ENCODE results near the gene FBN1. TPM values are rescaled to one million over a fixed set of nuclear protein-coding genes. Genes with fewer than 3 reads are reported as not detected.

Gene FBN1
- total RNA-seq, 2 experiments from 2014 or later: 0.56 to 0.59 TPM

DNA sequence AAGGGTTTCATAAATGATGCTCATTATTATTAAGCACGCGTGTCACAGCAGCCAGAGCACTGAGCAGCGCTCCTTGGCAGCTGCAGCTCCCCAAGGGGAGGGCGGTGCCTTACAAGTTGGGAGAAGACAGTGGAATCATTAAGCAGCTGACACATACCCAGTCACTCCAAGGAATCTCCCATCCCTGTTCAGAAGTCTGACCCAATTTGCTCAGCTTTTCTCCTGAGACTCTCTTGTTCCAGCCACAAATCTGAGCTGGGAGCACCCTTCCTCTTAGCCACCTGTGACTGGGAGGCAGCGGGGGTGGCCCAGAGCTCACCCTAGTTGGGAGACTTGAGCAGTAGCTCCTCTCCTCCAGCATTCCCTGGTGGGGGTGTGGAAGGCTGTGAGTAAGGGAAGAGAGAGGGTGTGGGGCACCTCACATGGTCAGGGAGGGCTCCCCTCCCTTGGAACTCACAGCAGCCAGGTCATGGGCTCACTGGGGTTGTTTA is 249.9 kb downstream of the FBN1 start:
- Mint-ChIP-seq H3K27me3 (no peaks in the 10 kb centered on the region), H3K27ac (no peak overlapping the region), H3K4me1 (no peaks in the 10 kb centered on the region), H3K9me3 (ENCODE audit: low read depth) (no peaks in the 10 kb centered on the region), H3K4me3 (no peak overlapping the region), H3K36me3 (ENCODE audit: low read depth) (no peaks in the 10 kb centered on the region)
- CTCF ChIA-PET: no interaction called here
- intact Hi-C loops (cut with DNase I, micrococcal nuclease): no loop called here
- no peak for DNase-seq
- ATAC-seq: no peak
- POLR2A ChIA-PET: no interaction called here

DNA sequence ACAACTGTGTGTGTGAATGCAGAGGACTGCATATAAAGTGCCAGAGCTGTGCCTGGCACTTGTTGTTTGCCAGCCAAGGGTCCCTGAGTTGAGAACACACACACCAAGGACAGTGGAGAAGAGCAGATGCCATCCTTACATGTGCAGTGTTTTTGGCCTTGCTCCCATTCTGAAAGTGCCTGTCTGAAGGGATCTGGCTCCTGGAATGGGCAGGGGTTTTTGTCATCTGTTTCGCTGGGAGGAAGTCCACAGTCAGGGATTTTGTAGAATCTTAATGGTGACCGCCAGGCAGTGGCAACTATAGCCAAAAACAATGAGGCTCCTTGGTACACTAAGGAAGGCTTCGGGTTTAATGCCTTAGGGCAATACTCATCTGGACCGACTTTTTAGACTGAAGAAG is 250.5 kb downstream of the FBN1 start:
- intact Hi-C loops (cut with DNase I, micrococcal nuclease): no loop called here
- Mint-ChIP-seq H3K36me3 (ENCODE audit: low read depth) (no peaks in the 10 kb centered on the region), H3K27me3 (no peaks in the 10 kb centered on the region), H3K9me3 (ENCODE audit: low read depth) (no peaks in the 10 kb centered on the region), H3K27ac (no peak overlapping the region), H3K4me3 (no peak overlapping the region), H3K4me1 (no peaks in the 10 kb centered on the region)
- no peak for DNase-seq
- CTCF ChIA-PET: no interaction called here
- ATAC-seq: no peak
- POLR2A ChIA-PET: no interaction called here

DNA sequence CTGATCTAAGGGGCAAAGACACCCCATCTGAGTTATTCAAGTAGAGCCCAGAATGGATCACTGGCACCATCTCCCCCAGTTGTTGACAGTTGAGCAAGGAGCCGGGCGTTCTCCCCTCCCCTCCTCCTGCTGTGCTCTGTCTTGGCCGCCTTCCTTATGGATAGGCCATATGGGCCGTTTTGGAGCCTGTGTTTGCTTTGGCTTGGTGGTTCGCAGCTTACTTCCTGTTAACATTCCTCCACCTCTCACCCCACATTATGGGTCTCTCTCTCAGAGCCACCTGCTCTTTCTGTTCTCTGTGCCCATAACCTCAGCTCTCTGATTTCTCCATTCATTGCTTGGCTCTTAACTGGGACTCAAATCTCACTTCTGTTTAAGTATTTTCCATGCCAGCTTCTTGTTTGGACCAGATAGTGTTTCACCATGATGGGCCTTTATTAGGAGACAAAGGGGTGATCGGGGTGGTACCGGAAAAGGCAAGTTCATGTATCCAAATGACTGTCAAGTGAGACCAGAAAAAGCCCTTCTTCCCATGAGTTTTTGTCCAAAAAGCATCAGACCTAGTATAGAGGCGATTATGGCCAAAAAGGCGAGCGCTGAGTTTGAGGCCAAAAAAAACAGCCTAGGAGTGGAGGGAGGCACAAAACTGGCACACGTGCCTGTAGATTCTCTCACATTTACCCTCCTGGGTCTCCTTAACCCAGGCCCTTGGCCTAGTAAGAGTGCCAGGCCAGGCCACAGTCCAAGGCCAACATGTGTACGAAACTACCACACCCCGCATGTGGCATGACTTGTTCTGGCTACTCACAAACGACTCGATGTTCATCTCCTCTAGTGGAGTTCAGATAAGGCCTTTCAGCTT is 251.6 kb downstream of the FBN1 start:
- ATAC-seq (no peak), DNase-seq (no peak)
- CTCF ChIA-PET: no interaction called here
- H3K27me3 Mint-ChIP-seq: no peaks in the 10 kb centered on the region
- no peaks in the 10 kb centered on the region for H3K36me3 Mint-ChIP-seq (ENCODE audit: low read depth)
- no peak overlapping the region for H3K27ac Mint-ChIP-seq
- H3K4me3 Mint-ChIP-seq: no peak overlapping the region
- no peaks in the 10 kb centered on the region for H3K4me1 Mint-ChIP-seq
- intact Hi-C loops (cut with DNase I, micrococcal nuclease): no loop called here
- H3K9me3 Mint-ChIP-seq (ENCODE audit: low read depth): no peaks in the 10 kb centered on the region
- POLR2A ChIA-PET: no interaction called here

DNA sequence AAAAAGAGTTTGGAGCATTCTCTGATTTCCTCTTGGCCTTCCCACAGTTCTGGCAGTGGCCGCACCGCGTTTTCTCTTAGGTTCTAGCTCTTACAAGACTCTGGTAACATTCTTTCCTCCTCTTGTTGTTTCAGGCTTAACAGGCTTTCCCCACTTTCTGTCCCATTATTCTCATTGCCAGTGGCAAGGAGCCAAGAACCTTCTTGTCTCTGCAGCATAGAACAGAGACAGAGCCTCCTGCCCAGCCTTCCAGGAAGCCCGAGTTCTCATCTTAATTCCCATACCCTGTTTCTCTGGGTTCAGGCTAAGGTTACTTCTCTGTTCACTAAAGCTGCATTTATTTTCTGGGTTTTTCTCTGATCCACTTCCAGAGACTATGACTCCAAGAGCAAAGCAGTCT is 253.2 kb downstream of the FBN1 start:
- Mint-ChIP-seq H3K4me3 (no peak overlapping the region), H3K36me3 (ENCODE audit: low read depth) (no peaks in the 10 kb centered on the region), H3K27ac (no peak overlapping the region), H3K4me1 (no peaks in the 10 kb centered on the region), H3K9me3 (ENCODE audit: low read depth) (no peaks in the 10 kb centered on the region), H3K27me3 (no peaks in the 10 kb centered on the region)
- intact Hi-C loops (cut with DNase I, micrococcal nuclease): no loop called here
- DNase-seq (no peak), ATAC-seq (no peak)
- ChIA-PET POLR2A (no interaction called here), CTCF (interaction anchor here (0.9 kb wide), 1 partner anchor 40 kb away, joined by 3 read pairs; no protein-coding TSS in a partner anchor)

DNA sequence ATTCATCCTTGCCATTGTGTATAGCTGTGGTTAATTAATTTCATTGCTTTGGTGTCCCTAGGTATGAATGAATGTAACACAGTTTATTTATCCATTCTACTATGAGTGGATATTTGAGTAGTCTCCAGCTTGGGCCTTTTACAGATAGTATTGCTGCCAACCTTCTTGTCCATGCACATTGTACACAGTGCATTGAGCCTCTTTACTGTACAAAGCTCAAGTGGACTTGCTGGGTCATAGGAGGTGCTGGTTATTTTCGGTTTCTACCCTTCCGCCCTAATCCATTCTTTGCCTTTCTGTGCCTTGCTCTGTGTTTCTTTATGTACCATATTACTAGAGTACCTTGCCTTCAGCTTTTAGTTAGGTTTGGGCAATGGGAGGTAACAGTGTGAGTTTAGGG is 253.6 kb downstream of the FBN1 start:
- no peaks in the 10 kb centered on the region for H3K9me3 Mint-ChIP-seq (ENCODE audit: low read depth)
- H3K4me3 Mint-ChIP-seq: no peak overlapping the region
- CTCF ChIA-PET: interaction anchor here (0.9 to 1.0 kb wide), 2 partner anchors 9 to 39 kb away, joined by 3 read pairs; no protein-coding TSS in a partner anchor
- no peaks in the 10 kb centered on the region for H3K36me3 Mint-ChIP-seq (ENCODE audit: low read depth)
- no peak for DNase-seq
- no peaks in the 10 kb centered on the region for H3K4me1 Mint-ChIP-seq
- no peak for ATAC-seq
- no peak overlapping the region for H3K27ac Mint-ChIP-seq
- POLR2A ChIA-PET: no interaction called here
- no peaks in the 10 kb centered on the region for H3K27me3 Mint-ChIP-seq
- intact Hi-C loops (cut with DNase I, micrococcal nuclease): no loop called here

DNA sequence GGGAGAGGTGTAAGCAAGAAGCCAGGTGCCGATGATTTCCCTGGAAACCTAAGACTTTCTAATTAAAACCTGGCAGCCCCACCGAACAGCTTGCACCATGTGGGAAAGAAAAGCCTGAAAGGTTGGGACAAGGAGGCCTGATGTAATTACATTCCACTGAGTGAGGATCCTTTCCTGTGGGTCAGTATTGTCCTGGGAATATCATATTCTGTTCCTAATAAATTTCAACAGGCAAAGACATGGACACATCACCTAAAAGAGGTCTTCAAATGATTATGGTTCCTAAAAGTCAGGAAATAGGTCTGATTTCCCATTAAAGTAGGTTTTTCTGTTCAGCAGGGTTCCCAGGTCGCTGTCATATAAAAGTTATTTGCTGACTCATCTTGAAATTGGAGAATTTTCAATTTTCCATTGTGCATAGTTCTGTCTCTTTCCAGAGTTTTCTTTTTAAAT is 255.8 kb downstream of the FBN1 start:
- ATAC-seq: no peak
- no peak for DNase-seq
- H3K4me3 Mint-ChIP-seq: no peak overlapping the region
- H3K36me3 Mint-ChIP-seq (ENCODE audit: low read depth): no peaks in the 10 kb centered on the region
- no peaks in the 10 kb centered on the region for H3K4me1 Mint-ChIP-seq
- ChIA-PET CTCF (no interaction called here), POLR2A (no interaction called here)
- H3K27me3 Mint-ChIP-seq: no peaks in the 10 kb centered on the region
- H3K9me3 Mint-ChIP-seq (ENCODE audit: low read depth): no peaks in the 10 kb centered on the region
- no peak overlapping the region for H3K27ac Mint-ChIP-seq
- intact Hi-C loops (cut with DNase I, micrococcal nuclease): no loop called here

DNA sequence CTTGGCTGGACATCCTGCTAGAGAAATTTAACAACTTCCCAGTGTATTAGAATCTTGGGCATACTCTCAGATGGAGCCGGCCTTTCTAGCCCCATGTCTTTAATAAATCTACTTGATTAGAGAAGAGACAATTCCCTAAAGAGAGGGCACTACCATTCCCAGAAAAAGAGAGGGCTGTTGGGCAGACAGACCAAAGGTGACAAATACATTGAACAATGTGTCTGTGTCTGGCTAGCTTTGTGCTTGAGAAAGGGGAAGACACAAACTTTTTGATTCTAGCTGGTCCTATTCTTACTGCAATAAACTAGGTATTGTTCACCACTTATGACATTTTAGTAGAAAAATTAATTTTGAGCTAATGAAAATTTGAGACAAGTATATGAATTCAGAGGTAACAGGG is 256.6 kb downstream of the FBN1 start:
- no peak for ATAC-seq
- ChIA-PET POLR2A (no interaction called here), CTCF (no interaction called here)

DNA sequence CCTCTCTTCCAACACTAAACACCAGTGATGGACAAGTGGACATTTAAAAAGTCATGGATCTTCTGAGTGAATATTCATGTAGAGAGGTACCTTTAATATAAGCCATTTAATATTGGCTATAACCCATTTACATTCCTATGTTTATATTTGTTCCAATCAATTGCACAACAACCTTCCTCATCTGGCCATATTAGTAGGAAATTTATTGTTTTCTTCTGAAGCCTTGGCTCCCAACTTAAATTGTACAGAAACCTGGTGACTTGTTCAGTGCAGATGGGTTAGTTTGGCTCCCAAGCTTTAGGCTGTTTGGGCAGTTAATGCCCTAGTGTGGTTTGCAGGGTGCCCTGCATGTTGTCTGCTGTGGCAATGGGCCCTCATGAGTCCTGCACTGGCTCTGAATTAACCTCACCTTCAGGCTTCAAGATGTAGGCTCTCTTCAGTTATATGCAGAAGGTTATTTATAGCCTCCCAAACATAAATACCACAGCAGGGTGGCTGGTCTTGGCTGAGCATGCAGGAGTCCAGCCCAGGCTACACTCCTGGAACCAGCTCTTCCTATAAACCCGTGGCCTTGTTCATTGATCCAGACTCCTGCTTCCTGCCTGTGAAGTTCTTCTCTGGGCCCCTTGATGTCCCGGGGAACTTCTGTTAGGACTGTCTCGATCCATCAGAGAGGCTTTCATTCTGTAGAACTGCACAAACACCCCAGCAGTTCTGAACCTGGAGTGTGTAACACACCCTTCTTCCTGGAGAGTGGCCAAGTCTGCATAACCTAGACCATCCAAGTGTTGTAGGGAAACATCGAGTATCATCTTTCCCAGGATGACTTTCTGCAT is 257.3 kb downstream of the FBN1 start:
- intact Hi-C loops (cut with DNase I, micrococcal nuclease): no loop called here
- Mint-ChIP-seq H3K27me3 (no peaks in the 10 kb centered on the region), H3K36me3 (ENCODE audit: low read depth) (no peaks in the 10 kb centered on the region), H3K27ac (no peak overlapping the region), H3K4me1 (no peaks in the 10 kb centered on the region), H3K9me3 (ENCODE audit: low read depth) (no peaks in the 10 kb centered on the region), H3K4me3 (no peak overlapping the region)
- CTCF ChIA-PET: no interaction called here
- no peak for ATAC-seq
- no peak for DNase-seq
- POLR2A ChIA-PET: no interaction called here

More for the DNA sequence above, 256.6 kb downstream of the FBN1 start:
- Mint-ChIP-seq H3K9me3 (ENCODE audit: low read depth) (no peaks in the 10 kb centered on the region), H3K27me3 (no peaks in the 10 kb centered on the region), H3K4me1 (no peaks in the 10 kb centered on the region), H3K36me3 (ENCODE audit: low read depth) (no peaks in the 10 kb centered on the region), H3K4me3 (no peak overlapping the region), H3K27ac (no peak overlapping the region)
- DNase-seq: no peak
- intact Hi-C loops (cut with DNase I, micrococcal nuclease): no loop called here

DNA sequence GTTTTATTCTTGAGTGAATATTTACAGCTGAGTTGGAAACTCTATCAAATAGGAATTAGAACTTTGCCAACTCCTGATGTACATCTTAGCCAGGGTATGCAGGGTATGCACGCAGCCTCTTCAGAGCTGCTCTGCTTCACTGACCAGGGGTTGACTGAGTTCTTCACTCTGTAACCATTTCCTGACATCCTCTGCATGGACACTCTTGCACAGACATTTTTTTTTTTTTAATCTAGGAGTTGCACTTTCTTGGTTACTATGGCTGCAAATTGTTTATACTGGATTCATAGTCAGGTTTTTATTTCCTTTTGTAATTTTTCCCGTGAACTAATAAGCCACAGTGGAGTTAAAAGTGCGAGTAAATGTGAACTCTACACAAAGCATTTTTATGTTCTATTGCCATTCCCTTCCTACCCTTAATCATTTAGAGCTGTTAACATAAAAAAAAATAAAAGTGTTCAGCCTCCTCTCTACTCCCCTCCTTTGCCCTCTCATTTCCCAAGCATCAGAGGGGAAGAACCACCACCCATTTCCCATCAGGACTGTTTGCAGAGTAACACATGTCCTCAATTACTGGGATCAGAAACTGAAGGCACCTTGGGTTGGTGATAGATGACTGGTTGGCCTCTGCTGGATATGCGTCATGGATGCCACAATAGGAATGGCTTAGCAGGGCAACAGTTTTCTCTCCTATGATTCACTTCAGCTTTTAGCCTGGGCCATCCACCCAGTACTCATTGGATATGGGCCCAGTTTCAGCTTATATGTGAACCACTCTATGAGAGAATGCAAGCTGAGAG is 260.3 kb downstream of the FBN1 start:
- ATAC-seq (no peak), DNase-seq (no peak)
- ChIA-PET POLR2A (no interaction called here), CTCF (interaction anchor here (0.7 kb wide), 1 partner anchor 243 kb away, joined by 3 read pairs; no protein-coding TSS in a partner anchor)
- H3K27me3 Mint-ChIP-seq: peaks cover 3% of the 10 kb centered on the region
- no peak overlapping the region for H3K4me3 Mint-ChIP-seq
- intact Hi-C loops (cut with DNase I, micrococcal nuclease): no loop called here
- no peak overlapping the region for H3K27ac Mint-ChIP-seq
- H3K36me3 Mint-ChIP-seq (ENCODE audit: low read depth): no peaks in the 10 kb centered on the region
- no peaks in the 10 kb centered on the region for H3K4me1 Mint-ChIP-seq
- H3K9me3 Mint-ChIP-seq (ENCODE audit: low read depth): no peaks in the 10 kb centered on the region

DNA sequence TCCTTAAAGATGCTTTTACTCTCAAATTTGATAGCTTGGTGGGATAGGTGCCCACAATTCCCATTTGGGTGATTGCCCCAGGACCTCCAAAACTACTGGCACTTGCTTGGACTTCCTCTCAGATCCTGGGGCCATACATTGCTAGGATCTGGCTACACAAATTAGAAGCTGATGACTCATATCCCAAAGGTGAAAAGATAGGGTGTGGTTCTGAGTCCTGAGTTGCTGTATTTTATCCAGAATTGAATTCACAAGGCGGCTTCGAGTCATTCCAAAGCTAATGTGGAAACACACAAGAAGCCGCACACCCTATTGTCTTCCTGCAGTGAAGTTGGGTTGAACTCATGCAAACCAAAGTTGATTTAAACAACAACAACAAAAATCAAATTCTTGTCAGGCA is 260.9 kb downstream of the FBN1 start:
- Mint-ChIP-seq H3K4me1 (no peaks in the 10 kb centered on the region), H3K27ac (no peak overlapping the region), H3K4me3 (no peak overlapping the region), H3K9me3 (ENCODE audit: low read depth) (no peaks in the 10 kb centered on the region), H3K27me3 (peaks cover 3% of the 10 kb centered on the region), H3K36me3 (ENCODE audit: low read depth) (no peaks in the 10 kb centered on the region)
- ATAC-seq (no peak), DNase-seq (no peak)
- CTCF ChIA-PET: no interaction called here
- POLR2A ChIA-PET: no interaction called here
- intact Hi-C loops (cut with DNase I, micrococcal nuclease): no loop called here

DNA sequence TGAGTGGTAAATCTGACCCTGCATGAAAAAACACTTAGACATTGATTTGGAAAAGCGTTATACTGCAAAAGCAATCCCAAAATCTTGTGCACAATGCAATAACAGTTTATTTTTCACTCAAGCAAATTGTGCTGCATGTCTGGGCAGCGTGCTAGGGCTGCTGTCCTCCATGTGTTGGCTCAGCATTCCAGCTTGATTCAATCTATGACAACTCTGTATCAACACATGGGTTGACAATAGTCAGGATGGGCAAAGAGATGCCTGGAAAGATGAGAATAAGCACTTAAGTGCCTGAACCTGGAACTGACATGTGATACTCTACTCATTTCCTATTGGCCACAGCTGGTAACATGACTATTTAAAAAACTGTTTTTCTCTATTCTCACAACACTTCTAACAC is 262.5 kb downstream of the FBN1 start:
- no peaks in the 10 kb centered on the region for H3K36me3 Mint-ChIP-seq (ENCODE audit: low read depth)
- no peaks in the 10 kb centered on the region for H3K4me1 Mint-ChIP-seq
- H3K4me3 Mint-ChIP-seq: no peak overlapping the region
- peaks cover 5% of the 10 kb centered on the region for H3K27me3 Mint-ChIP-seq
- H3K9me3 Mint-ChIP-seq (ENCODE audit: low read depth): no peaks in the 10 kb centered on the region
- ChIA-PET POLR2A (no interaction called here), CTCF (no interaction called here)
- no peak for DNase-seq
- intact Hi-C loops (cut with DNase I, micrococcal nuclease): no loop called here
- H3K27ac Mint-ChIP-seq: no peak overlapping the region
- ATAC-seq: no peak

All from activated CD4-positive, alpha-beta T cell treated with anti-CD3 and anti-CD28 coated beads for 36 hours (primary cell).